Mucosa of stomach (tissue), 1 donor: ENCODE data around the gene ARVCF.

Source experiments
- H3K27me3 ChIP-seq: one replicate; pipeline ENCODE4 v1.7.0; 2013; ENCODE audit warnings: mild to moderate bottlenecking, low read length; ENCODE audit not compliant: control insufficient read depth, insufficient read depth
- H3K36me3 ChIP-seq: one replicate; pipeline ENCODE4 v1.7.0; 2013; ENCODE audit warnings: low read length; ENCODE audit not compliant: control insufficient read depth, insufficient read depth
- H3K4me1 ChIP-seq: one replicate; pipeline ENCODE4 v1.7.0; 2013; ENCODE audit warnings: mild to moderate bottlenecking, low read length; ENCODE audit not compliant: control insufficient read depth, insufficient read depth
- H3K4me3 ChIP-seq: one replicate; pipeline ENCODE4 v1.7.0; 2013; ENCODE audit warnings: low read length
- H3K9ac ChIP-seq: one replicate; pipeline ENCODE4 v1.7.0; 2013; ENCODE audit warnings: mild to moderate bottlenecking, low read length, moderate library complexity
- H3K9me3 ChIP-seq: one replicate; pipeline ENCODE4 v1.7.0; 2013; ENCODE audit warnings: mild to moderate bottlenecking, low read length, moderate library complexity; ENCODE audit not compliant: control insufficient read depth
- donor health status: Pancreatic carcinoma.

Gene ARVCF

GRCh38 chr22:20015187-20015625, 1.4 kb downstream of the ARVCF start:
- peaks cover 23% of the 10 kb centered on the region for H3K4me1 ChIP-seq
- peaks cover 15% of the 10 kb centered on the region for H3K27me3 ChIP-seq
- H3K4me3 ChIP-seq: no peak overlapping the region
- H3K36me3 ChIP-seq: no peaks in the 10 kb centered on the region
- H3K9me3 ChIP-seq: no peaks in the 10 kb centered on the region
- no peak overlapping the region for H3K9ac ChIP-seq

- Histone ChIP-seq H3K4me3 (no peak overlapping the region), H3K27me3 (peaks cover 15% of the 10 kb centered on the region), H3K9me3 (no peaks in the 10 kb centered on the region), H3K36me3 (no peaks in the 10 kb centered on the region), H3K4me1 (peaks cover 22% of the 10 kb centered on the region), H3K9ac (no peak overlapping the region)
Measured at GRCh38 chr22:20014526-20015186, 2.0 kb downstream of the ARVCF start.

GRCh38 chr22:20013382-20013871, 3.2 kb downstream of the ARVCF start:
- no peaks in the 10 kb centered on the region for H3K36me3 ChIP-seq
- H3K9ac ChIP-seq: no peak overlapping the region
- peaks cover 14% of the 10 kb centered on the region for H3K27me3 ChIP-seq
- peaks cover 22% of the 10 kb centered on the region for H3K4me1 ChIP-seq
- no peaks in the 10 kb centered on the region for H3K9me3 ChIP-seq
- H3K4me3 ChIP-seq: no peak overlapping the region

GRCh38 chr22:20012741-20013331, 3.8 kb downstream of the ARVCF start:
- H3K4me1 ChIP-seq: peaks cover 22% of the 10 kb centered on the region
- no peak overlapping the region for H3K9ac ChIP-seq
- H3K36me3 ChIP-seq: no peaks in the 10 kb centered on the region
- peaks cover 8% of the 10 kb centered on the region for H3K27me3 ChIP-seq
- no peak overlapping the region for H3K4me3 ChIP-seq
- no peaks in the 10 kb centered on the region for H3K9me3 ChIP-seq

GRCh38 chr22:20011993-20012740, 4.5 kb downstream of the ARVCF start:
- H3K27me3 ChIP-seq: peaks cover 2% of the 10 kb centered on the region
- H3K4me1 ChIP-seq: peaks cover 17% of the 10 kb centered on the region
- no peaks in the 10 kb centered on the region for H3K36me3 ChIP-seq
- H3K9ac ChIP-seq: no peak overlapping the region
- H3K4me3 ChIP-seq: no peak overlapping the region
- no peaks in the 10 kb centered on the region for H3K9me3 ChIP-seq

GRCh38 chr22:20011123-20011992, 5.3 kb downstream of the ARVCF start:
- H3K27me3 ChIP-seq: no peaks in the 10 kb centered on the region
- no peaks in the 10 kb centered on the region for H3K9me3 ChIP-seq
- H3K4me1 ChIP-seq: peaks cover 14% of the 10 kb centered on the region
- no peak overlapping the region for H3K9ac ChIP-seq
- H3K36me3 ChIP-seq: no peaks in the 10 kb centered on the region
- H3K4me3 ChIP-seq: no peak overlapping the region

- Histone ChIP-seq H3K4me1 (peaks cover 12% of the 10 kb centered on the region), H3K36me3 (no peaks in the 10 kb centered on the region), H3K4me3 (no peak overlapping the region), H3K9me3 (no peaks in the 10 kb centered on the region), H3K27me3 (no peaks in the 10 kb centered on the region), H3K9ac (no peak overlapping the region)
Measured at GRCh38 chr22:20010307-20011122, 6.1 kb downstream of the ARVCF start.

- Histone ChIP-seq H3K9ac (no peak overlapping the region), H3K36me3 (no peaks in the 10 kb centered on the region), H3K9me3 (no peaks in the 10 kb centered on the region), H3K4me1 (peaks cover 5% of the 10 kb centered on the region), H3K27me3 (no peaks in the 10 kb centered on the region), H3K4me3 (no peak overlapping the region)
Measured at GRCh38 chr22:20009582-20010306, 6.9 kb downstream of the ARVCF start.

- H3K9ac ChIP-seq: no peak overlapping the region
- H3K27me3 ChIP-seq: no peaks in the 10 kb centered on the region
- no peaks in the 10 kb centered on the region for H3K9me3 ChIP-seq
- H3K4me3 ChIP-seq: no peak overlapping the region
- H3K4me1 ChIP-seq: no peaks in the 10 kb centered on the region
- no peaks in the 10 kb centered on the region for H3K36me3 ChIP-seq
Measured at GRCh38 chr22:20009018-20009491, 7.6 kb downstream of the ARVCF start.

GRCh38 chr22:20008221-20008995, 8.2 kb downstream of the ARVCF start:
- Histone ChIP-seq H3K4me1 (no peaks in the 10 kb centered on the region), H3K27me3 (no peaks in the 10 kb centered on the region), H3K9me3 (no peaks in the 10 kb centered on the region), H3K9ac (no peak overlapping the region), H3K4me3 (no peak overlapping the region), H3K36me3 (no peaks in the 10 kb centered on the region)
